H1 (cell line): Measurements from ENCODE around the gene PAFAH1B1. TPM values are rescaled to one million over a fixed set of nuclear protein-coding genes. Genes with fewer than 3 reads are reported as not detected.

ENCODE experiments used
- CTCF ChIA-PET: fragments of 300-600 bp; sonication (Branson Sonifier 250); formaldehyde crosslinking; loops from one replicate; lab custom pipeline; 2021; ENCODE audit not compliant: partially characterized antibody; lab: Charles Lee
- POLR2A ChIA-PET: fragments of 300-600 bp; sonication (Branson Sonifier 250); formaldehyde crosslinking; loops from one replicate; lab custom pipeline; 2021; ENCODE audit warnings: inconsistent platforms; ENCODE audit not compliant: partially characterized antibody; lab: Charles Lee
- DNase-seq, 2 experiments: peaks; one replicate each; pipeline versions ENCODE4 v3.0.0 to v3.0.0-alpha.2; 2010 to 2022; ENCODE audit warnings: low spot score in 2 of 2, low read depth in 1 of 2, mixed read lengths in 1 of 2
- FAIRE-seq: peaks from 2 replicates; lab custom pipeline; 2011; peaks lifted over from hg19 to GRCh38; lab: Jason Lieb, UNC
- H2AFZ ChIP-seq: 2 replicates; pipeline ENCODE4 v1.8.1; 2012; ENCODE audit warnings: low read length, inconsistent platforms
- H2AK5ac ChIP-seq: 2 replicates; pipeline ENCODE4 v1.6.1; 2013; ENCODE audit warnings: low read depth, low read length
- H2BK120ac ChIP-seq: replicated peaks from 2 replicates; pipeline ENCODE3; 2013; ENCODE audit warnings: low read depth, low read length, inconsistent platforms
- H2BK12ac ChIP-seq: 2 replicates; pipeline ENCODE4 v1.6.1; 2013; ENCODE audit warnings: low read depth, low read length
- H2BK15ac ChIP-seq: 2 replicates; pipeline ENCODE4 v1.6.1; 2013; ENCODE audit warnings: low read length
- H2BK20ac ChIP-seq: 2 replicates; pipeline ENCODE4 v1.6.1; 2013; ENCODE audit warnings: low read length
- H2BK5ac ChIP-seq: 2 replicates; pipeline ENCODE4 v1.6.1; 2013; ENCODE audit warnings: low read depth, low read length
- H3K14ac ChIP-seq: 2 replicates; pipeline ENCODE4 v1.6.1; 2013; ENCODE audit warnings: inconsistent platforms; ENCODE audit not compliant: insufficient read length
- H3K18ac ChIP-seq: 2 replicates; pipeline ENCODE4 v1.6.1; 2013; ENCODE audit warnings: low read length; ENCODE audit errors: extremely low read depth
- H3K23ac ChIP-seq: 2 replicates; pipeline ENCODE4 v1.6.1; 2013; ENCODE audit warnings: inconsistent platforms; ENCODE audit not compliant: insufficient read length
- H3K23me2 ChIP-seq: 2 replicates; pipeline ENCODE4 v1.6.1; 2013; ENCODE audit warnings: low read depth, low read length
- H3K27ac ChIP-seq: 2 replicates; pipeline ENCODE4 v1.6.1; 2011; ENCODE audit warnings: low read depth, low read length, inconsistent platforms
- H3K27me3 ChIP-seq, 4 experiments: replicated peaks in 1 of 4; 1 replicate in 1 of 4; 2 replicates in 3 of 4; pipeline versions ENCODE4 v1.6.1 to v1.8.1; 2011 to 2013; ENCODE audit warnings: low read length in 3 of 4, mild to moderate bottlenecking in 3 of 4, inconsistent platforms in 2 of 4, mixed read lengths in 2 of 4, moderate library complexity in 1 of 4; ENCODE audit not compliant: control insufficient read depth in 3 of 4, insufficient read depth in 3 of 4; ENCODE audit errors: extremely low read depth in 1 of 4
- H3K36me3 ChIP-seq, 4 experiments: 2 replicates each; pipeline versions ENCODE4 v1.6.1 to v1.8.1; 2011 to 2013; ENCODE audit warnings: mild to moderate bottlenecking in 4 of 4, low read length in 3 of 4, moderate library complexity in 2 of 4, control low read depth in 1 of 4, inconsistent platforms in 1 of 4; ENCODE audit not compliant: insufficient read depth in 4 of 4, control insufficient read depth in 2 of 4
- H3K4ac ChIP-seq: replicated peaks from 2 replicates; pipeline ENCODE3; 2013; ENCODE audit warnings: low read length, low read depth, mixed read lengths, inconsistent platforms; ENCODE audit not compliant: insufficient read length
- H3K4me1 ChIP-seq, 4 experiments: replicated peaks in 1 of 4; 1 replicate in 1 of 4; 2 replicates in 3 of 4; pipeline versions ENCODE4 v1.6.1 to v1.8.1; 2011 to 2013; ENCODE audit warnings: low read length in 3 of 4, inconsistent platforms in 2 of 4, mixed read lengths in 1 of 4; ENCODE audit not compliant: insufficient read depth in 4 of 4, control insufficient read depth in 3 of 4
- H3K4me2 ChIP-seq, 2 experiments: 2 replicates each; pipeline versions ENCODE4 v1.6.1 to v1.8.1; 2011 to 2013; ENCODE audit warnings: low read depth in 2 of 2, low read length in 2 of 2, control low read depth in 1 of 2, inconsistent platforms in 1 of 2, mild to moderate bottlenecking in 1 of 2; ENCODE audit not compliant: insufficient read depth in 1 of 2
- H3K4me3 ChIP-seq, 4 experiments: fragments of 200-600, 300-600 bp in 1 of 4; sonication (generic), shearing (Covaris generic), sonication (Bioruptor Twin) in 1 of 4; 2 replicates each; pipeline versions ENCODE4 v1.5.1 to v1.8.1; 2011 to 2016; ENCODE audit warnings: low read length in 4 of 4, low read depth in 3 of 4, control low read depth in 2 of 4, inconsistent platforms in 2 of 4, mild to moderate bottlenecking in 2 of 4, mixed read lengths in 1 of 4, moderate library complexity in 1 of 4; ENCODE audit not compliant: insufficient read depth in 2 of 4; ENCODE audit errors: extremely low read depth in 1 of 4
- H3K56ac ChIP-seq: replicated peaks from 2 replicates; pipeline ENCODE3; 2013; ENCODE audit warnings: low read depth, mild to moderate bottlenecking, mixed read lengths, low read length, inconsistent platforms; ENCODE audit not compliant: insufficient read length
- H3K79me1 ChIP-seq: 2 replicates; pipeline ENCODE4 v1.6.1; 2013; ENCODE audit warnings: low read depth, low read length, control low read depth
- H3K79me2 ChIP-seq, 2 experiments: 2 replicates each; pipeline versions ENCODE4 v1.6.1 to v1.8.1; 2012 to 2013; ENCODE audit warnings: low read length in 2 of 2, mild to moderate bottlenecking in 2 of 2, inconsistent platforms in 1 of 2; ENCODE audit not compliant: insufficient read depth in 2 of 2, control insufficient read depth in 1 of 2
- H3K9ac ChIP-seq, 4 experiments: replicated peaks in 1 of 4; 1 replicate in 1 of 4; 2 replicates in 3 of 4; pipeline versions ENCODE4 v1.6.1 to v1.8.1; 2011 to 2013; ENCODE audit warnings: low read depth in 3 of 4, low read length in 3 of 4, control low read depth in 2 of 4, mild to moderate bottlenecking in 2 of 4, moderate library complexity in 2 of 4, inconsistent platforms in 1 of 4; ENCODE audit errors: extremely low read depth in 1 of 4
- H3K9me3 ChIP-seq, 2 experiments: 2 replicates each; pipeline versions ENCODE4 v1.6.1 to v1.8.1; 2012 to 2013; ENCODE audit warnings: mild to moderate bottlenecking in 2 of 2, moderate library complexity in 2 of 2, control low read depth in 1 of 2, inconsistent platforms in 1 of 2, low read depth in 1 of 2, low read length in 1 of 2, mixed read lengths in 1 of 2; ENCODE audit not compliant: insufficient read depth in 2 of 2
- H4K20me1 ChIP-seq, 2 experiments: replicated peaks in 1 of 2; 2 replicates each; pipeline versions ENCODE3 to v1.8.1; 2011 to 2013; ENCODE audit warnings: inconsistent platforms in 2 of 2, low read length in 2 of 2, mild to moderate bottlenecking in 1 of 2; ENCODE audit not compliant: insufficient read depth in 2 of 2, control insufficient read depth in 1 of 2
- H4K5ac ChIP-seq: 2 replicates; pipeline ENCODE4 v1.6.1; 2013; ENCODE audit warnings: low read length, low read depth, mixed read lengths, inconsistent platforms; ENCODE audit not compliant: insufficient read length
- H4K8ac ChIP-seq: 2 replicates; pipeline ENCODE4 v1.8.0; 2013; ENCODE audit warnings: mild to moderate bottlenecking, moderate library complexity, low read length, inconsistent platforms; ENCODE audit not compliant: insufficient read depth; ENCODE audit errors: extremely low read depth
- H4K91ac ChIP-seq: replicated peaks from 2 replicates; pipeline ENCODE3; 2013; ENCODE audit warnings: low read length, mixed read lengths, inconsistent platforms; ENCODE audit not compliant: insufficient read length
- CBX5 ChIP-seq: fragments of 300-800, 300-1000 bp; sonication (generic); IDR thresholded peaks from 2 replicates; pipeline ENCODE4 v1.7.1; 2016; ENCODE audit warnings: antibody characterized with exemption, low read length, low read depth
- CHD1 ChIP-seq: IDR thresholded peaks from 2 replicates; pipeline ENCODE4 v1.6.1; 2012; ENCODE audit warnings: low read depth, low read length, improper control_type of control experiment
- CTBP2 ChIP-seq: IDR thresholded peaks from 2 replicates; pipeline ENCODE4 v1.7.0; 2011; ENCODE audit warnings: borderline replicate concordance, mild to moderate bottlenecking, moderate library complexity, mixed read lengths, low read length; ENCODE audit not compliant: insufficient read depth, insufficient read length
- GABPA ChIP-seq: IDR thresholded peaks from 2 replicates; pipeline ENCODE4 v1.6.1; 2011; ENCODE audit warnings: mild to moderate bottlenecking, low read length, moderate library complexity, borderline replicate concordance; ENCODE audit not compliant: insufficient read depth
- RFX5 ChIP-seq: IDR thresholded peaks from 2 replicates; pipeline ENCODE4 v1.6.1; 2011; ENCODE audit warnings: low read depth, low read length, improper control_type of control experiment, borderline replicate concordance
- SAP30 ChIP-seq: fragments of 300-600 bp; sonication (generic); IDR thresholded peaks from 2 replicates; pipeline ENCODE4 v1.7.1; 2012; ENCODE audit warnings: low read length, moderate library complexity, mild to moderate bottlenecking, inconsistent platforms; ENCODE audit not compliant: insufficient read depth, insufficient replicate concordance
- WGBS, 2 experiments: shearing (Covaris generic) in 1 of 2; methylation state at CpG; one replicate each; pipeline versions ENCODE4 v1.1.6 to v1.1.7; 2013 to 2015; ENCODE audit warnings: low lambda C conversion rate in 2 of 2, mixed read lengths in 2 of 2, inconsistent platforms in 1 of 2, low coverage in 1 of 2, missing lambda C conversion rate in 1 of 2; ENCODE audit not compliant: insufficient replicate concordance in 2 of 2, insufficient coverage in 1 of 2, insufficient read length in 1 of 2; ENCODE audit errors: extremely low coverage in 1 of 2, missing lambda C conversion rate in 1 of 2; 5-methylcytosine and 5-hydroxymethylcytosine counted together
- polyA plus RNA-seq, 7 experiments: library from polyadenylated mRNA; depleted of rRNA in 3 of 7; stranded (reverse) in 5 of 7; unstranded in 2 of 7; fragments of >200 nt in 5 of 7; fragments of 200-250 nt in 2 of 7; gene quantifications; 1 replicate in 5 of 7; 2 replicates in 1 of 7; 4 replicates in 1 of 7; pipeline versions ENCODE4 v1.2.1 to v1.2.3, GENCODE V29; 2011 to 2013; ENCODE audit warnings: missing spikeins in 2 of 7, mixed read lengths in 2 of 7
- total RNA-seq: library from RNA; stranded (reverse); fragmentation: NEBNext Ultra II Directional; extraction: Animal tissue kit (Norgen Biotek cat#: 25700); gene quantifications from 2 replicates; pipeline ENCODE4 v1.2.1, GENCODE V29; 2021

The PAFAH1B1 gene
- total and polyA plus RNA-seq, 2 of the 8 experiments (the other 6 are each of a cell fraction or from before 2014, with no cell fraction given) = 42.0 to 152 TPM

DNA sequence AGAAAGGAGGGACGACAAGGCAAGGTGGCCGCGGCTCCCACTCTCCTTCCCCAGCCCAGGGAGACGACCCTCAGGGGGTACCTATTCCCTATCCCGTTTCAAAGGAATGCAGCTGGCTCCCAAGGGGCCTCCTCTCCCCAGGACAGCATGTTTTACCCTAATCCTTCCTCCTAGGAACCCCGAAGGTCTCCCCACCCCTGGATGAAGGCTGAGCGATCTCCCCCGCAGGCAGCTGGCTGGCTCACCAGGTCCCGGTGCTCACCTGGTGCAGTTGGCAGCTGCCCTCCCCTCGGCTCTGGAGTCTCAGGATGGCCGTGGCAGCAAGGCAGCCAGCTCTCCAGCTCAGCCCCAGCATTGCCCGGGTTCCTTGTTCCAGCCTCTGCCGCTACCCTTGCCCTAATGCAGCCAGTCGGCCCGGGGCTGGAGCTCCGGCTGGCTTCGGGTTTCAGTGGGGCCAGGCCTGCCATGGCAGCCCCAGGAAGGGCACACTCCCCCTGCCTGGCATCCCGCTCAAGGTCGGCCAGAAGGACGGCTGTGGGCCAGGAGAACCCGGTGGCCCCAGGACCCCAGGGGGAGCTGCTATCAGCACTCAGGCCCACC is 113.6 kb downstream of the PAFAH1B1 start:
- DNase-seq = no peak
- Histone ChIP-seq H3K27ac (no peak overlapping the region), H4K5ac (no peak overlapping the region), H3K4me2 (no peak overlapping the region), H2BK15ac (no peak overlapping the region), H3K18ac (no peak overlapping the region), H3K56ac (no peak overlapping the region), H2BK5ac (no peak overlapping the region), H3K79me1 (peaks cover 17% of the 10 kb centered on the region), H3K23me2 (peaks cover 7% of the 10 kb centered on the region; the same call in 1 of the 2 replicates), H3K9ac (no peak overlapping the region), H2AFZ (no peak overlapping the region), H3K14ac (no peak overlapping the region), H4K8ac (no peak overlapping the region), H3K4ac (no peak overlapping the region), H3K4me3 (no peak overlapping the region), H2BK20ac (no peak overlapping the region), H3K27me3 (peaks cover 0 to 9% (median 5%) of the 10 kb centered on the region in 4 experiments; a peak in 5 of 7 replicates), H3K79me2 (peaks cover 21 to 60% of the 10 kb centered on the region in 2 experiments; a peak in 3 of 4 replicates), H3K23ac (no peak overlapping the region), H3K4me1 (peaks cover 4 to 29% (median 22%) of the 10 kb centered on the region in 4 experiments), H3K9me3 (no peaks in the 10 kb centered on the region), H3K36me3 (peaks cover 0 to 6% (median 1%) of the 10 kb centered on the region in 4 experiments; a peak in 3 of 8 replicates), H2AK5ac (no peak overlapping the region), H2BK12ac (no peak overlapping the region), H4K91ac (no peak overlapping the region), H4K20me1 (peaks cover 10 to 36% of the 10 kb centered on the region in 2 experiments), H2BK120ac (no peak overlapping the region)
- CTCF ChIA-PET = interaction anchor here (0.6 to 5.8 kb wide), 12 partner anchors 10 to 329 kb away, joined by 3 to 62 read pairs (median 4); no protein-coding TSS in a partner anchor
- POLR2A ChIA-PET = interaction anchor here (0.6 to 2.2 kb wide), 8 partner anchors 10 to 176 kb away, joined by 3 to 6 read pairs (median 4); no protein-coding TSS in a partner anchor
- no peak for FAIRE-seq
- 87% methylated on average over 19 of the region's 21 CpGs; no CpG with 5 or more reads in 1 of the 2 experiments for WGBS, 2 experiments
- TF ChIP-seq CTBP2 (no peak), SAP30 (no peak), CHD1 (no peak), GABPA (no peak), CBX5 (no peak), RFX5 (no peak)
